ENCODE data around the gene WDR86. TPM values are rescaled to one million over a fixed set of nuclear protein-coding genes. Genes with fewer than 3 reads are reported as not detected.

The WDR86 gene
- total RNA-seq, 2 experiments from 2014 or later, result 0.50 to 1.1 TPM

DNA sequence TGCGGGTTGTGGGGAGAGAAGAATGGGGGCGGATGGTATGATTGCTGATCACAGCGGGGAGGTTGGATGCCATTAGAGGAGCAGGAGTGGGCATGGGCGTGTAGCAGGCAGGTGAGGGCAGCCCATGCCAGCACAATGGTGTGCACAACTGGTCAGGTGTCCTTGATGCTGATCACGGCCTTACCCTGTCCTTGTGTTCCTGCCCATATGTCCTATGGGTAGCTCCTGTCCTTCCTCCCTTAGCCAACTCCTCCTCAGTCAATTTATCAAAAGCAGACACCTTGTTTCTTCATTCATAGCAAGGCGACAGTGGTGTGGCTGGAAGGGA lies 30.7 kb downstream of the WDR86 start:
- Mint-ChIP-seq H3K9me3 (no peaks in the 10 kb centered on the region), H3K27ac (no peak overlapping the region), H3K27me3 (peaks cover 23% of the 10 kb centered on the region), H3K4me3 (no peak overlapping the region), H3K4me1 (peaks cover 8% of the 10 kb centered on the region), H3K36me3 (ENCODE audit: low read depth) (peaks cover 14% of the 10 kb centered on the region)
- CTCF ChIA-PET, result interaction anchor here (1.6 kb wide), 1 partner anchor 69 kb away, joined by 4 read pairs; no protein-coding TSS in a partner anchor
- POLR2A ChIA-PET, result no interaction called here
- DNase-seq, result no peak

DNA sequence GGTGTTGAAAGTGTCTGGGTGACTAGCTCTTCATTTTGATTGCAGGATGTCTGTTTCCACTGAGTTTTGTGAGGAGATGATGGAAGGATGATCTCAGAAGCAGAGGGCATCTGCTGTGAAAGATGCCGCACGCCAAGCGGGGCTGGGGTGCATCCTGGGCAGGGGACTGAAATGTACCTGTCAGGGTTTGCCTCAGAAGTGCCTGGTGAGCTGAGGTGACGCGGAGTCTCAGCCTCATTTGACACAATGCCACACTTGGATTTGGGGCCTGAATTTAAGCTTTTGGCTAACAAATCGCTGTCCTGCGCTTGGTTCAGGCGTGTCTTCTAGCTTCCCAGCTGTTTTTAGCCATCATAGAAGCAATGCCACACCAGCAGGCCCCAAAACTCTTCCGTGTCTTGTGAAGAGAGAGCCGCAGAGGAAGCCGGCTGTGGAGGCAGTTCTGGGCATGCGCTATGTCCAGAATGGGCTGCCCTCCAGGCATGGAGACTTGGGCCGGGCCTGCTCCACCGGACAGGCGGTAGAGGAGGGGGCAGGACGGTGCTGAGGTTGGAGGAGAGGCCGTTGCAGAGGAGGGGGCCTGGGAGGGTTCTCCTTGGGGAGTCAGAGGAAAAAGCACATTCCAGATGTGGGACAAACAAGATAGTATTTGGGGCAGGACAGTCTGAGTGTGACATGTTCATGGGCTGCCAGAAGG lies 31.2 kb downstream of the WDR86 start:
- Mint-ChIP-seq H3K36me3 (ENCODE audit: low read depth) (peaks cover 14% of the 10 kb centered on the region), H3K27me3 (peaks cover 19% of the 10 kb centered on the region), H3K9me3 (no peaks in the 10 kb centered on the region), H3K4me3 (no peak overlapping the region), H3K27ac (no peak overlapping the region), H3K4me1 (peaks cover 8% of the 10 kb centered on the region)
- CTCF ChIA-PET, result interaction anchor here (1.6 kb wide), 1 partner anchor 70 kb away, joined by 4 read pairs; no protein-coding TSS in a partner anchor
- no peak for DNase-seq
- POLR2A ChIA-PET, result no interaction called here

DNA sequence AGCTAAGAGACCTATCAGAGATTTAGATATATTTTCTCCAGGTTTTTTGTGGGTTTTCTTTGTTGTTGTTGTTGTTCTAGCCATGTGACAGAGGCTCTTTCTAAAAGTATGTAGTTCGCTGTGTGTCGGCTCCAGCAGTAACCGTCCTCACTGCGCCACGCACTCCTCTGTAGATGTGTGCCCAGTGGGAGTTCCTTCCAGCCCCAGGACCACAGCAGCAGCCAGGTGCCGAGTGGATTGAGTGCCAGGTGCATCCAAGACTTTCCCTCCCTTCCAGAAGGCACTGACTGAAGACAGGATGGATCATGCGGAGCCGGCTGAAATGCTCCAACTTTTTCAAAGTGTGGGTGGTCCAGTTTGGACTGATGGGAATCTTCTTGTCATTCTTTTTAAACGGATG lies 31.8 kb downstream of the WDR86 start:
- Mint-ChIP-seq H3K4me3 (no peak overlapping the region), H3K9me3 (no peaks in the 10 kb centered on the region), H3K36me3 (ENCODE audit: low read depth) (peaks cover 14% of the 10 kb centered on the region), H3K27ac (no peak overlapping the region), H3K4me1 (peaks cover 8% of the 10 kb centered on the region), H3K27me3 (peaks cover 15% of the 10 kb centered on the region)
- POLR2A ChIA-PET, result no interaction called here
- DNase-seq, result no peak
- CTCF ChIA-PET, result interaction anchor here (1.6 kb wide), 1 partner anchor 71 kb away, joined by 3 read pairs; no protein-coding TSS in a partner anchor

DNA sequence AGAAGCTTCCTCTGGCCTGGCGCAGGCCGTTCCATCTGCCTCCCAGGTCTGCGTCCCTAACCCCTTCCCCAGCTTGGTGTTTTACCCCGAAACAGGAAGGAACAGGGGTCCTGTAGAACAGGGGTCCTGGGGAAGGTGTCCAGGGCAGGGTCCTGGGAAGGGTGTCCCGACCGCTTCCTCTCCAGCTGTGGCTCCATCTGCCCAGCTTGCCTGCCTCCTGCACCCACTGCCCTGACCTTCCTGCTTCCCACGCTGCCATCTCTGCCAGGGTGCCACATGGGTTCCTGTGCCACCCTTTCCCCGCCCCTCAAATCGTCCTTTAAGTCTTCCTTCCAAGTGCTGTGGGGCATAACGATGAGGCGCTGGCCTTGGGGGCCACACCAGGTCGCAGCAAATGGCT lies 32.4 kb downstream of the WDR86 start:
- H3K9me3 Mint-ChIP-seq, result no peaks in the 10 kb centered on the region
- peaks cover 18% of the 10 kb centered on the region for H3K36me3 Mint-ChIP-seq (ENCODE audit: low read depth)
- peaks cover 10% of the 10 kb centered on the region for H3K27me3 Mint-ChIP-seq
- POLR2A ChIA-PET, result no interaction called here
- DNase-seq, result no peak
- peaks cover 8% of the 10 kb centered on the region for H3K4me1 Mint-ChIP-seq
- no peak overlapping the region for H3K4me3 Mint-ChIP-seq
- CTCF ChIA-PET, result interaction anchor here (1.2 to 1.6 kb wide), 2 partner anchors 9 to 71 kb away, joined by 3 to 5 read pairs; no protein-coding TSS in a partner anchor
- H3K27ac Mint-ChIP-seq, result no peak overlapping the region

DNA sequence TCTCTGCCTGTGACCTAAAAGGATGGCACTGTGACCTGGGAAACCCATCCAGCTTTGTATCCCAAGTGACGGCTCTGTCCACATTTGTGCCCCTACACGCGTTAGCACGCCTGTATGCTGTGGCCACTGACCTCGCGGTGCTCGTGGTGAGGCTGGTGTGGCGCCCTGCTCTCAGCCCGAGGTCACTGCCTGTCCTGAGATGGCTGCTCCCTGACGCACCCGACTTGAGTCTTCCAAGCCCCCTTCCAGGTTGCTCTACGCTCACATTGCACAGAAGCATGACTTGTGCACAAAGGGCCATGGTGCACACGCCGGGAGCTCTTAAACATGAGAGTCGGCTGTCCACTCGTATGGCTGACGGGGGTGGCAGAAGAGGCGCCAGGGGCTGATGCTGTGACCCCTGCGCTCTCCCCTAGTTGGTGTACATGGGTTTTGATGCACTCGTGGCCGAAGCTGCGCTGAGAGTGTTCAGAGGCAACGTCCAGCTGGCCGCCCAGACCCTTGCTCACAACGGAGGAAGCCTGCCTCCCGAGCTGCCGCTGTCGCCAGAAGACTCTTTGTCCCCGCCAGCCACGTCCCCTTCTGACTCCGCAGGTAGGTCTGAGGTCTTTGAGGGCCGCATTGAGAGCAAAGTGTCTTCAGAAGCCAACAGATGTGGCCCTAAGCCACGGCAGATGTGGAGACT lies 33.5 kb downstream of the WDR86 start:
- H3K27me3 Mint-ChIP-seq, result peaks cover 6% of the 10 kb centered on the region
- H3K4me1 Mint-ChIP-seq, result peaks cover 3% of the 10 kb centered on the region
- no peaks in the 10 kb centered on the region for H3K9me3 Mint-ChIP-seq
- ChIA-PET CTCF (interaction anchor here (1.2 to 1.6 kb wide), 2 partner anchors 8 to 72 kb away, joined by 3 to 5 read pairs; no protein-coding TSS in a partner anchor), POLR2A (no interaction called here)
- DNase-seq, result no peak
- H3K4me3 Mint-ChIP-seq, result no peak overlapping the region
- no peak overlapping the region for H3K27ac Mint-ChIP-seq
- peaks cover 20% of the 10 kb centered on the region for H3K36me3 Mint-ChIP-seq (ENCODE audit: low read depth)

DNA sequence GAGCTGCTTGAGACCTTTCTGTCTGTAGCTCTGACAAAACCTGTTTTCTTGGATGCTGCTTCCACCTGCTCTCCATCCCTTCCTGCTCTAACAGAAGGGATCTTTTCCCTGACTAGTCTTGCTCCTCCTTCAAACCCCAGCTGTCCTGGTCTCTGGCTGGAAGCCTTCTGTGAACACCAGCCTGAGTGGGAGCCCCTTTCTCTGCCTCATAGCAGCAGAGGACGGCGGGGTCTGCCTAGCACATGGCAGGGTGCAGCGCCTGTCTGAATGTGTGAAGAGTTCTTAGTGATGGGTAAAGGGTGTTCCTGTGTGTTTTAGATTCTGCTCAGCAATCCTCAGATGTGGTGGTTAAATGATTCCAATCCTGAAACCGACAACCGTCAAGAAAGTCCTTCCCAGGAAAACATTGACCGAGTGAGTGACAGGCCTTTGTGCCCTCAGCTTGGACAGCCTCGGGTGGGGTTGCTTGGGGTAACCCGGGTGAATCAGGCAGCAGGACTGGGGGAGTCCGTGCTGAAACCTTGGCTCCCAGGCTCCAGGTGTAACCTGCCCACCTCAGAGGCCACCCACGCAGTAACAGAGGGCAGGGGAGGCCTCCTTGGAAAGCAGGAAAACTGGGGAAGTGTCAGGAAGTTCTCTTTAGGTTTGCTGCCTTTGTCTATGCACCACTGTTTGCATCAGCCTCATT lies 34.2 kb downstream of the WDR86 start:
- ChIA-PET CTCF (interaction anchor here (0.6 kb wide), 1 partner anchor 132 kb away, joined by 3 read pairs; no protein-coding TSS in a partner anchor), POLR2A (interaction anchor here (1.1 kb wide), 1 partner anchor 32 kb away, joined by 3 read pairs; no protein-coding TSS in a partner anchor)
- Mint-ChIP-seq H3K36me3 (ENCODE audit: low read depth) (peaks cover 25% of the 10 kb centered on the region), H3K4me1 (peaks cover 2% of the 10 kb centered on the region), H3K27ac (no peak overlapping the region), H3K9me3 (no peaks in the 10 kb centered on the region), H3K4me3 (no peak overlapping the region), H3K27me3 (peaks cover 2% of the 10 kb centered on the region)
- DNase-seq, result no peak

DNA sequence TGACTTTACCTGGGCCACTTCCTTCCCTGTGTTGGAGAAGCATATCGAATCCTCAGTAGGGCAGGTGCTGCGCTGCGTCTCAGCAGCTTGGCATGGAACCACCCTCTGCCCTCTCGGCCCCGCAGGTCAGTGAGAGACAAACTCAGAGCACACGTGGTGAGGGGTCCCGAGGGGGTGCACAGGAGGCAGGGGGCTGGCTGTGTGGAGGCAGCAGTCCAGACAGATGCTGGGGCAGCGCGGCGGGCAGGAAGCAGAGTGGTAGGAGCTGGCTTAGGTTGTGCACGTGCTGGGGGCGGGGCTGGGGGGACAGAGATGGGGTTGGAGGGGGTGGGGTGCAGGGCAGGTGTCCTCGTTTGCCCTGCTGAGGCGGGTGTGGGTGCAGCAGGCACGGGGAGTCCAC lies 35.1 kb downstream of the WDR86 start:
- Mint-ChIP-seq H3K4me3 (no peak overlapping the region), H3K27ac (no peak overlapping the region), H3K27me3 (no peaks in the 10 kb centered on the region), H3K9me3 (no peaks in the 10 kb centered on the region), H3K36me3 (ENCODE audit: low read depth) (peaks cover 28% of the 10 kb centered on the region), H3K4me1 (peaks cover 2% of the 10 kb centered on the region)
- CTCF ChIA-PET, result no interaction called here
- no peak for DNase-seq
- POLR2A ChIA-PET, result interaction anchor here (1.1 kb wide), 1 partner anchor 32 kb away, joined by 3 read pairs; no protein-coding TSS in a partner anchor

DNA sequence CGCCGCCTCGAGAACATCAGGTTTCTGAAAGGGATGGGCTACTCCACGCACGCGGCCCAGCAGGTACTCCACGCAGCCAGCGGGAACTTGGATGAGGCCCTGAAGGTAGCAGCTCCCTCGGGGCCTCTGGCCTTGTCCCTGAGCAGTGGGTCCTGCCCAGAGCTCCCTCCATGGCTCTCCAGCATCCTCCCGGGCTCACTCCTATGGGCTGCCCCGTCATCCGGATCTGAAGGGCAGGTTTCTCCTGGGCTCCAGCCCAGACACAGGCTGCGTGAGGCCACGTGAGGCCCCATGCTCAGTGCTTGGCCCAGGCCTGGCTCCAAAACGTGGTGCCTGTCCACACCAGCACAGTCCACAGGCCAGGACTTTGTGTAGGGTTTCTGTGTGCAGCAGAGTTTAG lies 35.7 kb downstream of the WDR86 start:
- ChIA-PET POLR2A (no interaction called here), CTCF (no interaction called here)
- H3K4me3 Mint-ChIP-seq, result no peak overlapping the region
- no peaks in the 10 kb centered on the region for H3K27me3 Mint-ChIP-seq
- peaks cover 33% of the 10 kb centered on the region for H3K36me3 Mint-ChIP-seq (ENCODE audit: low read depth)
- H3K4me1 Mint-ChIP-seq, result peaks cover 2% of the 10 kb centered on the region
- no peaks in the 10 kb centered on the region for H3K9me3 Mint-ChIP-seq
- no peak overlapping the region for H3K27ac Mint-ChIP-seq
- DNase-seq, result no peak

DNA sequence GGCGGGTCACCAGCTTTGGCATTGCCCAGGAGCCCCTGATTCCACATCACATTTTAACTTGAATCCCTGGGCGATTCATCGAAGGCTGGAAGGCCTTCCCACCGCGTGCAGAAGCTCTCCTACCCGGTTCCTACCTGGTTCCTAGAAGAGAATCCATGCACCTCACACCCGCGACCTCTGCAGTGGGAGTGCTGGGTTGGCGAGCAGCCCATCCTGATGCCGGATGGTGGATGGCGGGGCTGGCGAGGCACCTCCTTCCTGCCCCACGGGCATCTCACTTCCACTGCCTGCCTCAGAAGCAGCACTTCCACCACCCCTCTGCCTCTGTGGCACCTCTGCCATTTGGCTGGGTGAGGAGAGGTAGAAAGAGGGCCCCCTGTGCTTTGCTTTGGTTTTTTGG lies 36.2 kb downstream of the WDR86 start:
- Mint-ChIP-seq H3K27me3 (no peaks in the 10 kb centered on the region), H3K9me3 (no peaks in the 10 kb centered on the region), H3K4me1 (peaks cover 2% of the 10 kb centered on the region), H3K36me3 (ENCODE audit: low read depth) (peaks cover 36% of the 10 kb centered on the region), H3K4me3 (no peak overlapping the region), H3K27ac (no peak overlapping the region)
- POLR2A ChIA-PET, result interaction anchor here (1.1 kb wide), 1 partner anchor 259 kb away, joined by 3 read pairs; no protein-coding TSS in a partner anchor
- CTCF ChIA-PET, result interaction anchor here (0.7 kb wide), 1 partner anchor 14 kb away, joined by 3 read pairs; no protein-coding TSS in a partner anchor
- no peak for DNase-seq

DNA sequence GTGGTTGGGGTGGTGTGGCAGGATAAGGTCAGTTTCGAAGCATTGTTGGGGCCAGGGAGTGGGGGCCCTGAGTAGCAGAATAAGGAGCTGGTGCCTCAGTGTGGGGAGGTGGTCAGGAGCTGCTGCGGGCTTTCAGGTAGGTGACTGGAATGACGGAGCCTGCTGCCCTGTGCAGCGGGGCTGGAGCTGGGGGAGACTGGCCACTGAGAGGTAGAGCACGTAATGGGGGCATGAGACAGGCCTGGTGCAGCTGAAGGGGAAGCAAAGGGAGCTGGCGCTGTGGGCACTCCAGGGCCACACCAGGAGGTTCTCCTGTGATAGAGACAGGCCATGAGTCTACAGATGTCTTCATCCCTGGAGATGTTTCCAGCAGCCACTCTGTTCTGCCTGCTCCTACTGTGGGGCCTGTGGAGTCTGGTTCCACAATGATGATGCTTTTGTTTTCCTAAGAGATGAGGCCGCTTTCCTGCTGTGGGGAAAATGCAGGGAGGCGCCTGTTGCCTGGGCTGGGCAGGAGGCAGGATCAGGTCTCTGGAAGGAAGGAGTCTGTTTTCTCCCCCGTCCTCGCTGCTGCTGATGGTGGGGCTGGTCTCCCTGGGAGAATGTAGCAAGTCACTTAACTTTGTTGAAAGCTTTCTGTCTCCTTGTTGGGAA lies 37.1 kb downstream of the WDR86 start:
- H3K9me3 Mint-ChIP-seq, result no peaks in the 10 kb centered on the region
- H3K4me3 Mint-ChIP-seq, result no peak overlapping the region
- H3K27me3 Mint-ChIP-seq, result no peaks in the 10 kb centered on the region
- POLR2A ChIA-PET, result interaction anchor here (1.1 kb wide), 1 partner anchor 260 kb away, joined by 3 read pairs; no protein-coding TSS in a partner anchor
- peaks cover 36% of the 10 kb centered on the region for H3K36me3 Mint-ChIP-seq (ENCODE audit: low read depth)
- DNase-seq, result no peak
- CTCF ChIA-PET, result interaction anchor here (0.7 to 11.6 kb wide), 3 partner anchors 13 to 77 kb away, joined by 3 to 184 read pairs (median 4); no protein-coding TSS in a partner anchor
- H3K27ac Mint-ChIP-seq, result no peak overlapping the region
- peaks cover 9% of the 10 kb centered on the region for H3K4me1 Mint-ChIP-seq

DNA sequence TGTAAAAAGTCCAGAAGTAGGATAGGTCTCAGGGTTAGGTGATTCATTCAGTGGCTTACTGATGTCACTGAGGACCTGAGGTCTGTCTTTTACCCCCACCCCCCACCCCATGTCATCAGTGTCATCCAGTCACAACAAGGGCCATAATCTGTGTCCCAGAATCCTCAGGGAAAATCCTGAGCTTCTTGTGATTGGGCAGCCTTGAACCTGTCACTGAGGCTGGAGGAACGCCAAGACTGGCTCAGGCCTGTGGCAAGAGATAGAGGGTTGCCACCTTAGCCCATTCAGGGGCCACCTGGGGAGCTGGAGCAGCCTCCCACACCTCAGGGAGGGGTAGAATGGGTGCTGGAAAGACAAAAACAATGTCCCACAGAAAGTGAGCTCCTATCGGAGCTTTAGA lies 38.6 kb downstream of the WDR86 start:
- POLR2A ChIA-PET, result interaction anchor here (2.1 kb wide), 1 partner anchor 78 kb away, joined by 11 read pairs; no protein-coding TSS in a partner anchor
- DNase-seq, result no peak
- H3K27me3 Mint-ChIP-seq, result no peaks in the 10 kb centered on the region
- peaks cover 11% of the 10 kb centered on the region for H3K4me1 Mint-ChIP-seq
- H3K4me3 Mint-ChIP-seq, result no peak overlapping the region
- no peak overlapping the region for H3K27ac Mint-ChIP-seq
- CTCF ChIA-PET, result interaction anchor here (0.7 to 11.6 kb wide), 5 partner anchors 19 to 262 kb away, joined by 3 to 184 read pairs (median 3); no protein-coding TSS in a partner anchor
- H3K36me3 Mint-ChIP-seq (ENCODE audit: low read depth), result peaks cover 28% of the 10 kb centered on the region
- no peaks in the 10 kb centered on the region for H3K9me3 Mint-ChIP-seq

DNA sequence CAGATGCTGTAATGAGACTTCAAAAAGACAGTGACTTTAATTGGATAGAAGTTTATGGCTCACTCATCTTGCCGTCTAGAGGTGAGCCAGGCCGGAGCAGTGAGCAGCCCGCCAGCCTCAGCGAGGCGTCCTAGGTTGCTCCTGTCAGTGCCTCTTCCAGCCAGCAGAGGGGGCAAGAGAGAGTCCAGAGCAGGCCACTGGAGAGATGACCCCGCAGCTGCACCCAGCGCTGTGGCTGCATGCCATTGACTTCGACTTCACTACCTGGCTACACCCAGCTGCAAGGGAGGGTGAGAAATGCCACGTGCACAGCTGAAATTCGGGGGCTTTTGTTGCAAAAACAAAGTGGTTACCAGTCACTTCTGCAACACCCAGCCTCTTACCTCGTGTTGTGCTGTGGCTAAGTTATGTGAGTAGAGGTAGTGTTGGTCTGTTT lies 41.7 kb downstream of the WDR86 start:
- CTCF ChIA-PET, result interaction anchor here (0.6 to 11.6 kb wide), 20 partner anchors 8 to 389 kb away, joined by 3 to 184 read pairs (median 3); no protein-coding TSS in a partner anchor
- peaks cover 11% of the 10 kb centered on the region for H3K4me1 Mint-ChIP-seq
- H3K27ac Mint-ChIP-seq, result no peak overlapping the region
- peaks cover 36% of the 10 kb centered on the region for H3K36me3 Mint-ChIP-seq (ENCODE audit: low read depth)
- no peaks in the 10 kb centered on the region for H3K9me3 Mint-ChIP-seq
- H3K27me3 Mint-ChIP-seq, result no peaks in the 10 kb centered on the region
- peak; percentile 77 for DNase-seq
- POLR2A ChIA-PET, result interaction anchor here (1.9 kb wide), 1 partner anchor 80 kb away, joined by 13 read pairs; no protein-coding TSS in a partner anchor
- no peak overlapping the region for H3K4me3 Mint-ChIP-seq
